ENCODE measurements around the gene PANX2.
"Not testable (repeated sequence)": the region's sequence is repeated elsewhere in the genome, so short reads cannot be mapped to it uniquely, and the experiment has no call there.

DNA sequence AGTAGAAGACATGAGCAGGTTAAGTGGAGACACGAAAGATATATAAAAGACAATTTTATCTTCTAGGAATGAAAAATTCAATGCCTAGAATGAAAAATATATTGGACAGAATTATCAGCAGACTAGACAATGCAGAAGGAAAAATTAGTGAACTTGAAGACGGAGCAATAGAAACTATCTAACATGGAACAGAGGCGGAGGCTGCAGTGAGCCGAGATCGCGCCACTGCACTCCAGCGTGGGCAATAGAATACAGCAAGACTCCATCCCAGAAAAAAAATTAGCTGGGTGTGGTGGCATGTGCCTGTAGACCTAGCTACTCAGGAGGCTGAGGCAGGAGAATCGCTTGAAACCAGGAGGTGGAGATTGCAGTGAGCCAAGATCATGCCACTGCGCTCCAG is 33.3 kb upstream of the PANX2 start:
- not testable (repeated sequence) for TF ChIP-seq CTCF, POLR2A (IDR thresholded peaks at IDR 0.05)

All from breast epithelium (tissue), 3 donors.